ENCODE data around the gene NKG7. TPM values are rescaled to one million over a fixed set of nuclear protein-coding genes. Genes with fewer than 3 reads are reported as not detected.

Gene NKG7
- total RNA-seq, 1 donor from 2014 or later: not detected

GRCh38 chr19:51324167-51324481, 48.3 kb downstream of the NKG7 start:
- TF ChIP-seq, protein P1, sequence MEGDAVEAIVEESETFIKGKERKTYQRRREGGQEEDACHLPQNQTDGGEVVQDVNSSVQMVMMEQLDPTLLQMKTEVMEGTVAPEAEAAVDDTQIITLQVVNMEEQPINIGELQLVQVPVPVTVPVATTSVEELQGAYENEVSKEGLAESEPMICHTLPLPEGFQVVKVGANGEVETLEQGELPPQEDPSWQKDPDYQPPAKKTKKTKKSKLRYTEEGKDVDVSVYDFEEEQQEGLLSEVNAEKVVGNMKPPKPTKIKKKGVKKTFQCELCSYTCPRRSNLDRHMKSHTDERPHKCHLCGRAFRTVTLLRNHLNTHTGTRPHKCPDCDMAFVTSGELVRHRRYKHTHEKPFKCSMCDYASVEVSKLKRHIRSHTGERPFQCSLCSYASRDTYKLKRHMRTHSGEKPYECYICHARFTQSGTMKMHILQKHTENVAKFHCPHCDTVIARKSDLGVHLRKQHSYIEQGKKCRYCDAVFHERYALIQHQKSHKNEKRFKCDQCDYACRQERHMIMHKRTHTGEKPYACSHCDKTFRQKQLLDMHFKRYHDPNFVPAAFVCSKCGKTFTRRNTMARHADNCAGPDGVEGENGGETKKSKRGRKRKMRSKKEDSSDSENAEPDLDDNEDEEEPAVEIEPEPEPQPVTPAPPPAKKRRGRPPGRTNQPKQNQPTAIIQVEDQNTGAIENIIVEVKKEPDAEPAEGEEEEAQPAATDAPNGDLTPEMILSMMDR (IDR thresholded peaks at IDR 0.05; ENCODE audit: insufficient read depth, low read length, severe bottlenecking): no peak
- H3K27me3 ChIP-seq (ENCODE audit: control insufficient read depth, insufficient read depth, low read length): peaks cover 2% of the 10 kb centered on the region
- no peak overlapping the region for H3K4me3 ChIP-seq (ENCODE audit: low read depth, low read length)
- no peaks in the 10 kb centered on the region for H3K36me3 ChIP-seq (ENCODE audit: control insufficient read depth, insufficient read depth, low read length)
- DNase-seq (ENCODE audit: low read depth) (no peak), FAIRE-seq (no peak)

DNA sequence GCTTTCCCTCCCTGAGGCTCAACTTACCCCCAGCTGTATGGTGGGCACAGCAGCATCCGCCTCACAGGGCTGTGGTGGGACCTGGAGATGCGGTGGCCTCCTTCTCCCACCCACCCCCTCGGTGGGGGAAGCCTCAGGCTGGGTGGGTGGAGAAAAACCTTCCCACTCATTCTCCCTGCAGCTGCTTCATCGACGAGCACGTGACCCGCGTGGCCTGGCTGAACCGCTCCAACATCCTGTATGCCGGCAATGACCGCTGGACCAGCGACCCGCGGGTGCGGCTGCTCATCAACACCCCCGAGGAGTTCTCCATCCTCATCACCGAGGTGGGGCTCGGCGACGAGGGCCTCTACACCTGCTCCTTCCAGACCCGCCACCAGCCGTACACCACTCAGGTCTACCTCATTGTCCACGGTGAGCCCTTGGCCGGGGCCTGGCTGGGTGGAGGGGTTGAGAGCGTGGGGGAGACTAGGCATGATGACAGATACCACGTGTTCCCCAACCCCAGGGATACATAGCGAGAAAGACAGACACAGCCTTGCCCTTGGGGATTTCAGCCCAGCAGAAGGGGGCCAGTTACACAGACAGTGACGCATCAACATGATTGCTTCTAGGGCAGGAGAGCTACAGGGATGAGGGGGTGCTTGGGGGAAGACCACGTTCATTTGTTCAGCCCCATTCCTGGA, 48.8 kb downstream of the NKG7 start:
- FAIRE-seq (no peak), DNase-seq (ENCODE audit: low read depth) (no peak)
- Histone ChIP-seq H3K4me3 (ENCODE audit: low read depth, low read length) (no peak overlapping the region), H3K36me3 (ENCODE audit: control insufficient read depth, insufficient read depth, low read length) (no peaks in the 10 kb centered on the region), H3K27me3 (ENCODE audit: control insufficient read depth, insufficient read depth, low read length) (peaks cover 2% of the 10 kb centered on the region)
- TF ChIP-seq, protein P1 (IDR thresholded peaks at IDR 0.05; ENCODE audit: insufficient read depth, low read length, severe bottlenecking): no peak

DNA sequence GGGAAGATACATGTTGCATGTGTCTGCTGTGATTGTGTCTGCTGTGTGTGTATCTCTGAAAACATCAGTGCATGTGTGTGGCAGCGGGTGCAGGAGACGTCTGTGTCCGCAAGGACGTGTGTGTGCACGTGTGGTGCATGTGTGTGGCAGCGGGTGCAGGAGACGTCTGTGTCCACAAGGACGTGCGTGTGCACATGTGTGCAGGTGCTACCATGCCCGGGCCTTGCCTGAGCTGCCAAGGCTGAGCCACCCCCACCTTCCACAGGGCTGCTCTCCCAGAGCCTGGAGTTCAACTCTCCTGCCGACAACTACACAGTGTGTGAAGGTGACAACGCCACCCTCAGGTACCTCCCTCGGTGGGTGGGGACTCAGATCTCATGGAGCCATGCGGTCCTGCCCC, 50.7 kb downstream of the NKG7 start:
- no peak for DNase-seq (ENCODE audit: low read depth)
- no peaks in the 10 kb centered on the region for H3K36me3 ChIP-seq (ENCODE audit: control insufficient read depth, insufficient read depth, low read length)
- TF ChIP-seq, protein P1 (IDR thresholded peaks at IDR 0.05; ENCODE audit: insufficient read depth, low read length, severe bottlenecking): no peak
- no peaks in the 10 kb centered on the region for H3K27me3 ChIP-seq (ENCODE audit: control insufficient read depth, insufficient read depth, low read length)
- H3K4me3 ChIP-seq (ENCODE audit: low read depth, low read length): no peak overlapping the region
- FAIRE-seq: no peak

Other genes starting within 250 kb of the NKG7 start
- gene SIGLEC9, start 247.7 kb downstream of the NKG7 start, total RNA-seq: not detected in 2 replicates
- not detected in 2 replicates for gene SIGLEC7, start 230.4 kb downstream of the NKG7 start, total RNA-seq
- not detected in 2 replicates for gene CD33, start 147.6 kb downstream of the NKG7 start, total RNA-seq
- gene SIGLECL1, start 121.6 kb downstream of the NKG7 start, total RNA-seq: not detected in 2 replicates
- not detected in 2 replicates for gene IGLON5, start 61.0 kb downstream of the NKG7 start, total RNA-seq
- gene VSIG10L, start 30.5 kb downstream of the NKG7 start, total RNA-seq: 0.53 and 2.8 TPM in 2 replicates
- 70.6 and 79.8 TPM in 2 replicates for gene ETFB, start 6.3 kb downstream of the NKG7 start, total RNA-seq
- not detected in 2 replicates for gene CLDND2, start 3.7 kb downstream of the NKG7 start, total RNA-seq
- gene LIM2, start 15.3 kb upstream of the NKG7 start, total RNA-seq: not detected in 2 replicates
- gene C19orf84, start 17.9 kb upstream of the NKG7 start, total RNA-seq: not detected in 2 replicates
- gene SIGLEC10, start 45.0 kb upstream of the NKG7 start, total RNA-seq: not detected in 2 replicates
- not detected in 2 replicates for gene SIGLEC8, start 85.8 kb upstream of the NKG7 start, total RNA-seq
- gene CEACAM18, start 105.9 kb upstream of the NKG7 start, total RNA-seq: not detected in 2 replicates
- not detected in 2 replicates for gene SIGLEC12, start 129.1 kb upstream of the NKG7 start, total RNA-seq
- not detected in 2 replicates for gene SIGLEC6, start 159.0 kb upstream of the NKG7 start, total RNA-seq
- gene ZNF175, start 198.6 kb upstream of the NKG7 start, total RNA-seq: 1.6 and 2.2 TPM in 2 replicates

Data from bronchial epithelial cell (primary cell).